CD1c-positive myeloid dendritic cell (primary cell): ENCODE results near the gene SHQ1.
"Not testable (repeated sequence)": the region's sequence is repeated elsewhere in the genome, so short reads cannot be mapped to it uniquely, and the experiment has no call there.

Experiments used
- DNase-seq: peaks from one replicate; pipeline ENCODE4 v3.0.0-alpha.2; 2016; ENCODE audit errors: extremely low spot score

The SHQ1 gene

DNA sequence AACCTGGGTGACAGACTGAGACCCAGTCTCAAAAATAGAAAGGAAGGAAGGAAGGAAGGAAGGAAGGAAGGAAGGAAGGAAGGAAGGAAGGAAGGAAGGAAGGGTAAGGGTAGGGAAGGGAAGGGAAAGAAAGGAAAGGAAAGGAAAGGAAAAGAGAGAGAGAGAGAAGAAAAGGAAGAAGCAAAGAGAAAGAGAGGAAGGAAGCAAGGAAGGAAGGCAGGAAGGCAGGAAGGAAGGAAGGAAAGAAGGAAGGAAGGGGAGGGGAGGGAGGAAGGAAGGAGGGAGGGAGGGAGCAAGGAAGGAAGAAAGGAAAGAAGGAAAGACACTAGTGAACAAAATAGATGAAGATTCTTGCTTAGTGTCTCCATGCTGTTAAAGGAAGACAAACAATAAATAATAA, 129.1 kb downstream of the SHQ1 start:
- no peak for DNase-seq

DNA sequence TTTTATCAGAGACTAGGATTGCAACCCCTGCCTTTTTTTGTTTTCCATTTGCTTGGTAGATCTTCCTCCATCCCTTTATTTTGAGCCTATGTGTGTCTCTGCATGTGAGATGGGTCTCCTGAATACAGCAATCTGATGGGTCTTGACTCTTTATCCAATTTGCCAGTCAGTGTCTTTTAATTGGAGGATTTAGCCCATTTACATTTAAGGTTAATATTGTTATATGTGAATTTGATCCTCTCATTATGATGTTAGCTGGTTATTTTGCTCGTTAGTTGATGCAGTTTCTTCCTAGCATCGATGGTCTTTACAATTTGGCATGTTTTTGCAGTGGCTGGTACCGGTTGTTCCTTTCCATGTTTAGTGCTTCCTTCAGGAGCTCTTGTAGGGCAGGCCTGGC, 134.1 kb downstream of the SHQ1 start:
- not testable (repeated sequence) for DNase-seq

DNA sequence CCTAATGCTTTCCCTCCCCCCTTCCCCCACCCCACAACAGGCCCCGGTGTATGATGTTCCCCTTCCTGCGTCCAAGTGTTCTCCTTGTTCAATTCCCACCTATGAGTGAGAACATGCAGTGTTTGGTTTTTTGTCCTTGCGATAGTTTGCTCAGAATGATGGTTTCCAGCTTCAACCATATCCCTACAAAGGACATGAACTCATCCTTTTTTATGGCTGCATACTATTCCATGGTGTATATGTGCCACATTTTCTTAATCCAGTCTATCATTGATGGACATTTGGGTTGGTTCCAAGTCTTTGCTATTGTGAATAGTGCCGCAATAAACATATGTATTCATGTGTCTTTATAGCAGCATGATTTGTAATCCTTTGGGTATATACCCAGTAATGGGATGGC, 137.8 kb downstream of the SHQ1 start:
- DNase-seq = not testable (repeated sequence)

DNA sequence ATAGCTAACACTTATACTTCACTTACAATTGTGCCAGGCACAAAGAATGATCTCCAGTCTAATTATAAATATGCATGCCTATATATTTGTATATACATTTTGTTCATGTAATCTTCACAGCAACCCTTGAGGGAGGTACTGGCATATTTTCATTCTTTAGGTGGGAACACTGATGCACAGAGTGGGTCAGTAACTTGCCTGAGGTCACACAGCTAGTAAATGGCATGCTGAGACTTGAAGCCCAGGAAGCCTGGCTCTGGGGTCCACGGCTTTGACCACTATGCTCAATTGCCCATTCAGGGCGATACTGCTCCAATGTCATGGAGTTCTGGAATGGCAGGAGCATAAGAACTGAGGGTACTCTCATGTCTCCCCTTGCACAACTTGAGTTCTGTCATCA, 139.8 kb downstream of the SHQ1 start:
- DNase-seq = no peak

DNA sequence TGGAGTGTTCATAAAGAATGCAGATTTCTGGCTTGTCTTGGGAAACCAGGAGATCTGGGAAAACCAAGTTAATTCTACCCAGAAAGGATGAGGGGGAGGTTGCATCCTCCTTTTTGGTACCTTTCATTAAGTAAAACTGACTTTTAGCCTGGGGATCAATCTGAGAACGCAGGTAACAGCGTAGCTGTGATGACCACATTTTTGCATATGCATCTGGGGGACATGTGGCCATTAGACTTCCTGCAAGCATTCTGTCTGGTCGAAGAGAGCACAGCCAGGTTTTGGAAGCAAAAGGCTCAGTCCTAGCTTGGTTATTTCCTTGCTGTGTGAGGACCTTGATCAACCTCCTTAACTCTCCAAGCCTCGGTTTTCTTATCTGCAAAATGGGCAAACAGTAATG, 145.2 kb downstream of the SHQ1 start:
- no peak for DNase-seq

DNA sequence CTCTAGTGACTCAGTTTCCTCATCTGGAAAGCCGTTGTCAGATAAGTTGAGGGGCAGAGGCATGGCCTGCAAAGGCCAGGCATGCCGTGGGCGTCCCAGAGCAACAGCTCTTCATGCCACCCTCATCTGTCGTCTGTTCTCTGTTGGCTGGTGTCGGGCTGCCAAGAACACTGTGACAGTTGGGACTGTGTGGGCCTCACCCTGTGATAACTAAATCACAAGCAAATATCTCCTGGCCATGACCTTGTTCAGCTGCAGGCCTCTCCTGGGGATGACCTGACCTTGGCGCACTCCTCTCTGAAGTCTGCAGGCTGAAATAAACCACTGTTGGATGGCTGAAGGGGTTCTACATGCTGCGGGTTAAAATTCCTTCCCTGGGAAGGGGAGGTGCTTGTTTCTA, 145.9 kb downstream of the SHQ1 start:
- no peak for DNase-seq

DNA sequence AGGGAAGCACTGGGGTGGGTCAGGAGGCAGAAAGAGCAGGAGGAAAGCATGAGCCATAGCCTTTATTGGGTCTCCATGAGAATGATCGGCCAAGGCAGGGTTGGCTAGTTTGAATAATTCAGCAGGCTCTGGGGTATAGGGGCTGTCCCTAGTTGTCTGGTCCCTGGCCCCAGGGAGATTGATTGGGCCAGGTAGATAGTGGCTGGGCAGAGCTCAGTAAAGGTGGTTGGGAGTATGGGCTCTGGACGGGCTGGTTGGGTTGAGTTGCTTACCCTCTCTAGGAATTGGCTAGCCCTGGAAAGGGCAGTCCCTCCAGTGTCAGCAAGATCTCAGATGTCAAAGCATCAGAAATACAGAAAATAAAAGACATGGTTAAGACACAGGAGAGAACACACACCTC, 148.1 kb downstream of the SHQ1 start:
- no peak for DNase-seq

DNA sequence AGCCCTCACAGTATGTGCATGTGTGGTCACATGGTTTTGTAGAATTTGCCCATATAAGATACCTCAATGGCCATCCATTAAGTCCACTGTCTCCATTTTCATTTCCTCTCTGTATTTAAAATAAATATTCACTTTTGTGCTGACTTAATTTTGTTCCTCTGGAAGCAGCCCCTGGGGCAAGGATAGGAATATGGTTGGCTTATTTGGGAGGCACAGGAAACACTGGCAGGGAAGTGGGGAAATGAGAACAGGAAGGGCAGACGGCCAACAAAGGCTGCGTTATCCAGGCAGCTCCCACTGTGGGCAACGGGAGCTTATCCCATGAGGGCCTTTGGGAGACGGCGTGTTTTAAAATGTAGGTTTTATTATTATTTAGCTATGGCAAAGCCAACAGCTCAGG, 148.6 kb downstream of the SHQ1 start:
- no peak for DNase-seq
